ENCODE results near the gene AK5.

DNA sequence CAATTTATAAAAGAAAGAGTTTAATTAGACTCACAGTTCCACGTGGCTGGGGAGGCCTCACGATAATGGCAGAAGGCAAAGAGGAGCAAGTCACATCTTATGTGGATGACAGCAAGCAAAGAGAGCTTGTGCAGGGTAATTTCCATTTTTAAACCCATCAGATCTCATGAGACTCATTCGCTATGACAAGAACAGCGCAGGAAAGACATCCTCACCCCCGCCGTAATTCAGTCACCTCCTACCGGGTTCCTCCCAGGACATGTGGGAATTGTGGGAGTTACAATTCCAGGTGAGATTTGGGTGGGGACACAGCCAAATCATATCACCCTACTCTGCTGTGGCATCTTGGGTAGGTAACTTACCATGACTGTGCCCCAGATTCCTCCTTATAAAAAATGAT, 79.8 kb downstream of the AK5 start:
- TF ChIP-seq, protein P1, sequence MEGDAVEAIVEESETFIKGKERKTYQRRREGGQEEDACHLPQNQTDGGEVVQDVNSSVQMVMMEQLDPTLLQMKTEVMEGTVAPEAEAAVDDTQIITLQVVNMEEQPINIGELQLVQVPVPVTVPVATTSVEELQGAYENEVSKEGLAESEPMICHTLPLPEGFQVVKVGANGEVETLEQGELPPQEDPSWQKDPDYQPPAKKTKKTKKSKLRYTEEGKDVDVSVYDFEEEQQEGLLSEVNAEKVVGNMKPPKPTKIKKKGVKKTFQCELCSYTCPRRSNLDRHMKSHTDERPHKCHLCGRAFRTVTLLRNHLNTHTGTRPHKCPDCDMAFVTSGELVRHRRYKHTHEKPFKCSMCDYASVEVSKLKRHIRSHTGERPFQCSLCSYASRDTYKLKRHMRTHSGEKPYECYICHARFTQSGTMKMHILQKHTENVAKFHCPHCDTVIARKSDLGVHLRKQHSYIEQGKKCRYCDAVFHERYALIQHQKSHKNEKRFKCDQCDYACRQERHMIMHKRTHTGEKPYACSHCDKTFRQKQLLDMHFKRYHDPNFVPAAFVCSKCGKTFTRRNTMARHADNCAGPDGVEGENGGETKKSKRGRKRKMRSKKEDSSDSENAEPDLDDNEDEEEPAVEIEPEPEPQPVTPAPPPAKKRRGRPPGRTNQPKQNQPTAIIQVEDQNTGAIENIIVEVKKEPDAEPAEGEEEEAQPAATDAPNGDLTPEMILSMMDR (conservative IDR thresholded peaks at IDR 0.05 in 1 of 2, IDR thresholded peaks at IDR 0.05 in 1 of 2; ENCODE audit: extremely low read depth in 1 of 2, insufficient read depth in 1 of 2, low read depth in 1 of 2, low read length in 2 of 2) = no peak
- TF ChIP-seq EZH2 (IDR thresholded peaks at IDR 0.05; ENCODE audit: borderline replicate concordance, low read length) = no peak

All from mammary epithelial cell (primary cell).